DND-41 (cell line): ENCODE measurements around the gene ARHGAP26.

Experiments used
- EZH2 ChIP-seq: IDR thresholded peaks from 3 replicates; pipeline ENCODE4 v1.6.1; 2012; ENCODE audit warnings: borderline replicate concordance, low read depth, mild to moderate bottlenecking, moderate library complexity, low read length, inconsistent platforms; ENCODE audit not compliant: severe bottlenecking
- TF ChIP-seq, protein P1 (sequence below): IDR thresholded peaks from 2 replicates; pipeline ENCODE4 v1.5.1; 2012; ENCODE audit warnings: borderline replicate concordance, low read length, moderate library complexity, mild to moderate bottlenecking; ENCODE audit not compliant: poor library complexity, severe bottlenecking; ENCODE audit errors: extremely low read depth

DNA sequence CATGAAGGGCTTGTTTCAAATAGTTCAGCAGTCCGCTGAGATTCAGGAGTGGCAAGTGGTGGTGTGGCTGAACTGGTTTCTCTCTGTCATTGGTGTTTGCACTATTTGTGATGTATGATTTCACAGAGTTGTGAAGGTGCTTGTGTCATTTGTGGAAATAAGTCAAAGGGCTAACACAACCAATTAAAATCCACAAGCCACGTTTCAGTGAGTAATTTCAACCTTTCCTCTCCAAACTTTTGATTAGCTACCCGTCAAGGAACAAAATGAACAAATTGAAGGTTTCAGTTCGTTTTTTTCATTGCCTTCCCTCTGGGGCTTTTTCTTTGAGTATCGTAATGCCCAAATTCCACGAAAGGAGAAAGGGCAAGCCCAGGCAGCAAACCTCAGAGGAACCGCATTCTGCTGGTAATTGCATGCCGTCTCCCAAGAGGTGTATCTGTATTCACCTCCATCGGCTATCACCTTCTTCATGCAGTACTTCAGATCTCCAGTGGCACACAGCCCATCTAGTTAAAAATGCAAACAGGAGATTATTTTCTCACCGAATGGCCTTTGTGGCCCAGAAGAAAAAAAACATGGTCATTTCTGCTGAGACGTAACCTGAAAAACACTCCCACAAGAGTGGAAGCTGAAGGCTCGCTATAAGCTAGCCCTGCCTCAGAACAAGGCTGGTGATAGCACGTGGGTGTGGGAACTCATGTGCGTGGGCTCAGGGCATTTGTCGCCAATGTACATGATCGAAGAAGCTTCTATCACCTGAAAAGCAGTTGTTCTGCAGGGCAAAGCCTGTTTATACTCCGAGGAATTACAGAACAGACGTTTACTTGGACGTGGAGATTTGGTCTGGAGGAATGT, 436.2 kb downstream of the ARHGAP26 start:
- TF ChIP-seq, protein P1, sequence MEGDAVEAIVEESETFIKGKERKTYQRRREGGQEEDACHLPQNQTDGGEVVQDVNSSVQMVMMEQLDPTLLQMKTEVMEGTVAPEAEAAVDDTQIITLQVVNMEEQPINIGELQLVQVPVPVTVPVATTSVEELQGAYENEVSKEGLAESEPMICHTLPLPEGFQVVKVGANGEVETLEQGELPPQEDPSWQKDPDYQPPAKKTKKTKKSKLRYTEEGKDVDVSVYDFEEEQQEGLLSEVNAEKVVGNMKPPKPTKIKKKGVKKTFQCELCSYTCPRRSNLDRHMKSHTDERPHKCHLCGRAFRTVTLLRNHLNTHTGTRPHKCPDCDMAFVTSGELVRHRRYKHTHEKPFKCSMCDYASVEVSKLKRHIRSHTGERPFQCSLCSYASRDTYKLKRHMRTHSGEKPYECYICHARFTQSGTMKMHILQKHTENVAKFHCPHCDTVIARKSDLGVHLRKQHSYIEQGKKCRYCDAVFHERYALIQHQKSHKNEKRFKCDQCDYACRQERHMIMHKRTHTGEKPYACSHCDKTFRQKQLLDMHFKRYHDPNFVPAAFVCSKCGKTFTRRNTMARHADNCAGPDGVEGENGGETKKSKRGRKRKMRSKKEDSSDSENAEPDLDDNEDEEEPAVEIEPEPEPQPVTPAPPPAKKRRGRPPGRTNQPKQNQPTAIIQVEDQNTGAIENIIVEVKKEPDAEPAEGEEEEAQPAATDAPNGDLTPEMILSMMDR: no peak
- no peak for TF ChIP-seq EZH2
